ENCODE results near the gene LPP.

LPP gene

DNA sequence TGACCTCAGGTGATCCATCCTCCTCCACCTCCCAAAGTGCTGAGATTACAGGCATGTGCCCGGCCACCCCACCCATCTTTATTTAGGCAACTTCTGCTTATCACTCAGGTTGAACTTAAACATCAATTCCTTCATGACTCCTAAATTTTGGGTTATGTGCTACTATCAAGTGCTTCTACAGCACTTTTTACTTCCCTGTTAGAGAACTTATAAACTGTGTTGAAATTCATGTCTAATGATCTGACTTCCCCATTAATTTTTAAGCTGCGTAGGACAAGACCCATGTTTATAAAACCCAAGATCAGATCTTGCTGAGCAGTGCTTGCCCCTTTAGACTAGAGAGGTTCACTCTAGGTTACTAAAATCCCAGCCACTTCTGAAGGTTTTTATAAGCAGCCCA lies 751.6 kb downstream of the LPP start:
- no peak for TF ChIP-seq EZH2phosphoT487 (IDR thresholded peaks at IDR 0.05; ENCODE audit: borderline replicate concordance, low read length)
- TF ChIP-seq, protein P1, sequence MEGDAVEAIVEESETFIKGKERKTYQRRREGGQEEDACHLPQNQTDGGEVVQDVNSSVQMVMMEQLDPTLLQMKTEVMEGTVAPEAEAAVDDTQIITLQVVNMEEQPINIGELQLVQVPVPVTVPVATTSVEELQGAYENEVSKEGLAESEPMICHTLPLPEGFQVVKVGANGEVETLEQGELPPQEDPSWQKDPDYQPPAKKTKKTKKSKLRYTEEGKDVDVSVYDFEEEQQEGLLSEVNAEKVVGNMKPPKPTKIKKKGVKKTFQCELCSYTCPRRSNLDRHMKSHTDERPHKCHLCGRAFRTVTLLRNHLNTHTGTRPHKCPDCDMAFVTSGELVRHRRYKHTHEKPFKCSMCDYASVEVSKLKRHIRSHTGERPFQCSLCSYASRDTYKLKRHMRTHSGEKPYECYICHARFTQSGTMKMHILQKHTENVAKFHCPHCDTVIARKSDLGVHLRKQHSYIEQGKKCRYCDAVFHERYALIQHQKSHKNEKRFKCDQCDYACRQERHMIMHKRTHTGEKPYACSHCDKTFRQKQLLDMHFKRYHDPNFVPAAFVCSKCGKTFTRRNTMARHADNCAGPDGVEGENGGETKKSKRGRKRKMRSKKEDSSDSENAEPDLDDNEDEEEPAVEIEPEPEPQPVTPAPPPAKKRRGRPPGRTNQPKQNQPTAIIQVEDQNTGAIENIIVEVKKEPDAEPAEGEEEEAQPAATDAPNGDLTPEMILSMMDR (IDR thresholded peaks at IDR 0.05; ENCODE audit: low read depth, low read length, poor library complexity, severe bottlenecking): no peak
- Histone ChIP-seq H3K79me2 (ENCODE audit: control insufficient read depth, low read length) (no peaks in the 10 kb centered on the region), H3K9me3 (ENCODE audit: control insufficient read depth, insufficient read depth, low read length) (no peaks in the 10 kb centered on the region), H3K36me3 (ENCODE audit: control insufficient read depth, low read length) (no peaks in the 10 kb centered on the region), H3K27ac (ENCODE audit: low read depth, low read length) (no peak overlapping the region), H3K4me1 (ENCODE audit: control insufficient read depth, low read length) (no peaks in the 10 kb centered on the region), H3K27me3 (ENCODE audit: control insufficient read depth, low read length) (no peaks in the 10 kb centered on the region), H3K4me3 (ENCODE audit: low read length) (no peak overlapping the region), H3K4me2 (ENCODE audit: low read length) (no peak overlapping the region), H3K9me2 (replicated peaks; ENCODE audit: control insufficient read depth, low read length) (no peaks in the 10 kb centered on the region), H3F3A (ENCODE audit: control insufficient read depth, insufficient read depth) (no peaks in the 10 kb centered on the region), H4K20me1 (ENCODE audit: control insufficient read depth, insufficient read depth, low read depth, low read length) (no peaks in the 10 kb centered on the region)

DNA sequence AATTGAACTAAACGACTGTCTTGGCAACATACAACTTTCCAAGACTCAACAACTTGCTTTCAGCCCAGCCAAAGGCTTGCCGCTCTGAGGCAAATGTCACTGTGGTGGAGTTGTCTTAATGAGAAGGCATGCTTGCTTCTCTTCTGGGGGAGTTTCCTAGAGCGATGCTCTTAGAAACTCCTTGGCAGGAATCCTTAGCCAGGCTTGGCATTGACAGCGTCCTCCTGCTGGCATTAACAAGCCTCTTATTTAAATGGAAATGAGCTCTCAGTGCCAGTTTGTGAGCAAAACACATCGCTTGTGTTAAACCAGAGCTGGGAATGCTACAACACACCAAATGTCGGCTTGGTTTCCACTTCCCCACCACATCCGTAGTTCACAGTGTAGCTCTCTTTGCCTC lies 752.3 kb downstream of the LPP start:
- Histone ChIP-seq H3K79me2 (ENCODE audit: control insufficient read depth, low read length) (no peaks in the 10 kb centered on the region), H3K9me2 (replicated peaks; ENCODE audit: control insufficient read depth, low read length) (no peaks in the 10 kb centered on the region), H3K27me3 (ENCODE audit: control insufficient read depth, low read length) (no peaks in the 10 kb centered on the region), H3K4me1 (ENCODE audit: control insufficient read depth, low read length) (no peaks in the 10 kb centered on the region), H3K4me2 (ENCODE audit: low read length) (no peak overlapping the region), H3K9me3 (ENCODE audit: control insufficient read depth, insufficient read depth, low read length) (no peaks in the 10 kb centered on the region), H3K27ac (ENCODE audit: low read depth, low read length) (no peak overlapping the region), H4K20me1 (ENCODE audit: control insufficient read depth, insufficient read depth, low read depth, low read length) (no peaks in the 10 kb centered on the region), H3K36me3 (ENCODE audit: control insufficient read depth, low read length) (no peaks in the 10 kb centered on the region), H3K4me3 (ENCODE audit: low read length) (no peak overlapping the region), H3F3A (ENCODE audit: control insufficient read depth, insufficient read depth) (no peaks in the 10 kb centered on the region)
- TF ChIP-seq, protein P1 (IDR thresholded peaks at IDR 0.05; ENCODE audit: low read depth, low read length, poor library complexity, severe bottlenecking): no peak
- no peak for TF ChIP-seq EZH2phosphoT487 (IDR thresholded peaks at IDR 0.05; ENCODE audit: borderline replicate concordance, low read length)

DNA sequence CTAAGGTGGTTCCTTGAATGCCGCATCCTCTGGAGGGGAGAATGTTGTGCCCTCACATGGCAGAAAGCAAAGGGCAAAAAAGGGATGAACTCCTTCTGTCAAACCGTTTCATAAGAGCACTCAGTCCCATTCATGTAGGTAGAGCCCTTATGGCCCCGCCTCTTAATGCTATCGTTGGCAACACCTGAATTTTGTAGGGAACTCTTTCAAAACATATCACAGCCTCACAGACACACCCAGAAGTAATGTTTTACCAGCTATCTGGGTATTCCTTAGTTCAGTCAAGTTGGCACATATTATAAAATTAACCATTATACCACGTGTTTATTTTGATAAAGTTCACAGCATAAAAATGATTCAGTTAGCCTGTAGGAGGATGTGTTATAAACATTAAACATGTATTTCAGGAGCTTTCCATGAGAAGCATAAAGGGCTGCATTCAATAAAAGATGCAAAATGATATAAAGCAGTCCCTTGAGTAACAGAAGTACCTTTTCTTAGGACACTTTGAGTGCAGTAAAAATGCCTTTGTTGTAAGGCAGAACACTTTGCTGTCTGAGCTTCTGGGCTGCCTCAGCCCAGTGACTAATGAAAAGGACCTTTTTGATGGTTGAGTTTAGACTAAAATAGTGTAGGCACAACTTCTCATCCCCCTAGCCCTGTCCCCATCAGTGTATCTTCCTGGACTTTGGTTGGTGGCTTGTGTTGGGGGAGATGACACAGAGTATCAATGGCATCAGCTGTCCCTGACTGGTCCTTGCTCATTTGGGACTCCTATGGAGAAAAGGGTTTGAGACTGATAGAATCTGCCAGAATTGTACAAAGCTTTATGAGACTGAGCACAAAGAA lies 754.3 kb downstream of the LPP start:
- peaks cover 3% of the 10 kb centered on the region; the same call in 1 of the 2 replicates for H3K9me3 ChIP-seq (ENCODE audit: control insufficient read depth, insufficient read depth, low read length)

More for the DNA sequence above, 754.3 kb downstream of the LPP start:
- Histone ChIP-seq H3K9me2 (replicated peaks; ENCODE audit: control insufficient read depth, low read length) (no peaks in the 10 kb centered on the region), H3K36me3 (ENCODE audit: control insufficient read depth, low read length) (no peaks in the 10 kb centered on the region), H3K27ac (ENCODE audit: low read depth, low read length) (no peak overlapping the region), H3K4me1 (ENCODE audit: control insufficient read depth, low read length) (no peaks in the 10 kb centered on the region), H3K79me2 (ENCODE audit: control insufficient read depth, low read length) (no peaks in the 10 kb centered on the region), H3K4me3 (ENCODE audit: low read length) (no peak overlapping the region), H4K20me1 (ENCODE audit: control insufficient read depth, insufficient read depth, low read depth, low read length) (no peaks in the 10 kb centered on the region), H3K4me2 (ENCODE audit: low read length) (no peak overlapping the region), H3F3A (ENCODE audit: control insufficient read depth, insufficient read depth) (no peaks in the 10 kb centered on the region), H3K27me3 (ENCODE audit: control insufficient read depth, low read length) (no peaks in the 10 kb centered on the region)
- no peak for TF ChIP-seq EZH2phosphoT487 (IDR thresholded peaks at IDR 0.05; ENCODE audit: borderline replicate concordance, low read length)
- TF ChIP-seq, protein P1 (IDR thresholded peaks at IDR 0.05; ENCODE audit: low read depth, low read length, poor library complexity, severe bottlenecking): no peak
